Stimulated activated CD4-positive, alpha-beta T cell treated with anti-CD3 and anti-CD28 coated beads, TNF-alpha, amount 100 ng/mL, for 48 hours (primary cell): ENCODE measurements around the gene BCAP31.

Experiments
- DNase-seq, 3 donors: peaks; one replicate each; pipeline ENCODE4 v3.0.0-alpha.2; 2020; ENCODE audit warnings: low read depth in 3 of 3

BCAP31 gene

DNA sequence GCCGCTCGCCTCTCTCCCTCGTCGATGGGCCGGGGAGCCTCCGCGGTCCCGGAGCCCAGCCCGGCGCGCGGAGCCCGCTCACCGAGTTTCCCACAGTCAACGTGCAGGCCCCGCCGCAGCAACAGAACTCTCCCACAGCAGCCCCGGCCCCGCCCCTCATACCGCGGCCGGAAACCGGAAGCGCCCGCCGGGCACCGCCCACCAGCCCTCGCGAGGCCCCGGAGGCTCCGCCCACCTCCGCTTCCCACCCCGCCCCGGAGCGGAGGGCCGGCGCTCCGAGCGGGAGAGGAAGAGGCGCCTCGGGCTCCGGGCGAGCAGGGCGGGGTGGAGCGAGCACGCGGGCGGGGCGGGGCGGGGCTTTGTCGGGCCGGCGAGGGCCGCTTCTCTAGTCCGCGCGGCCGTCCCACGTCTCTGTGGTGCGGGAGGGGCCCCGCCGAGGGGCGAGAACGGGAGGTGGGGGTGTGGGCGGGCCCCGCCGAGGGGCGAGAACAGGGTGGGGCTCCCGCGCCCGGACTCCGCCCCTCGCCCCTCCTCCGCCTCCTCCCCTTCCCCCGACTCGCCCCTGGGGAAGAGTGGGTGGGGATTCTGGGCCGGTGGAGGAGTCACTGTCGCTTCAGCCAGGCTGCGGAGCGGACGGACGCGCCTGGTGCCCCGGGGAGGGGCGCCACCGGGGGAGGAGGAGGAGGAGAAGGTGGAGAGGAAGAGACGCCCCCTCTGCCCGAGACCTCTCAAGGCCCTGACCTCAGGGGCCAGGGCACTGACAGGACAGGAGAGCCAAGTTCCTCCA, at the start of gene BCAP31, which contains the start of gene ABCD1:
BCAP31 (minus strand) TSS at position 136 of the 787 bp plus-strand sequence. CDS start 1,143 bp downstream, outside the sequence.
ABCD1 (plus strand) TSS at position 605 of the 787 bp plus-strand sequence. CDS start 411 bp downstream, outside the sequence.
- DNase-seq, result peak; percentile 70 to 84 (median 78)

DNA sequence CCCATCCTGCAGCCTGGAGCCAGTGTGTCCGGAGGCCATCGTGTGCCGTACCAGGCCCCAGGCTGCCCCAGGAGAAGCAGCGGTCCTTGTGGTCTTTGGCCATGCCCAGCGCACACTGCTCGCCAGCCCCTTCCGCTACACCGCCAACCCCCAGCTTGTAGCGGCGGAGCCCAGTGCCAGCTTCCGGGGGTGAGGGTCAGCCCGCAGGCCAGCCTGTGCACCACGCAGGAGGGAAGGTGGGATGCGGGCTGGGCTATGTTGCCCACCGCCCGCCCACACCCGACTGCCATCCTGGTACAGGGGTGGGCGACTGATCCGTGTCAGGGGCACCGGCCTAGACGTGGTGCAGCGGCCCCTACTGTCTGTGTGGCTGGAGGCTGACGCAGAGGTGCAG, 49.0 kb upstream of the BCAP31 start:
- no peak for DNase-seq

DNA sequence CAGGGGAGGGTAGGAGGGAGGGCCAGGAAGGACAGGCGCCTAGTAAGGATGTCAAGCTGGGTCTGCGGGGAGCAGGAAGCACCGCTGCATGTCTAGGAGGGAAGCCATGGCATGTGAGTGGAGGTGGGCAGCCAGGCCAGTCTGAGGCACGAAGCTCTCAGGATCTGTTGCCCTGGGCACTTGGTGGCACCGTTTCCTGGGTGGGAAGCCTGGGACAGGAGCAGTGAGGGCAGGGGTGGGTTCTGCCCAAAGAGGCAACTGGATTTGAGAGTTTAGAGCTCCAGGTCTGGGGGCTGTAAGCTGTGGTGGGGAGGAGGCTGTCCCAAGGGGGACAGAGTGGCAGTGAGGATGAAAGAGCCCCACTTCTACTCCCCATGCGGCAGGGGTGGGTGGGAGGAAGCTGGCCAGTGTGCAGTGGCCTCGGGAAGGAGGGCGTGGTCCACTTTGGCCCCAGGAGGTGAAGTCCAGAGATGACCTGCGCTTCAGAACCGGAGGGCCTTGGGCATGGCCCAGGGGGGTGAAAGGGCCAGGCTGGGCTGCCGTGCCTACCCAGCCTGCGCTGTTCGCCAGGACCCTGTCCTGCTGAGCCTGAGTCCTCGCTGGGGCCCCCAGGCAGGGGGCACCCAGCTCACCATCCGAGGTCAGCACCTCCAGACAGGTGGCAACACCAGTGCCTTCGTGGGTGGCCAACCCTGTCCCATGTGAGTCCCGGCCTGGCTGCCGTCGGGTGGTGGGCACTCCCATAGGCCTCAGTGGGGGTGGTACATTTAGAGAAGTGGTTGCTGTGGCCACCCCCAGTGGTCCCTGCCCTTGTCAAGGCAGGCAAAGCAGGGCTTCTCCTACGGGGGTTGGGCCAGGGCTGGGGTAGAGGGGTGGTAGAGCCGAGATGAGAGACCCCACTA, 48.4 kb upstream of the BCAP31 start:
- no peak for DNase-seq

DNA sequence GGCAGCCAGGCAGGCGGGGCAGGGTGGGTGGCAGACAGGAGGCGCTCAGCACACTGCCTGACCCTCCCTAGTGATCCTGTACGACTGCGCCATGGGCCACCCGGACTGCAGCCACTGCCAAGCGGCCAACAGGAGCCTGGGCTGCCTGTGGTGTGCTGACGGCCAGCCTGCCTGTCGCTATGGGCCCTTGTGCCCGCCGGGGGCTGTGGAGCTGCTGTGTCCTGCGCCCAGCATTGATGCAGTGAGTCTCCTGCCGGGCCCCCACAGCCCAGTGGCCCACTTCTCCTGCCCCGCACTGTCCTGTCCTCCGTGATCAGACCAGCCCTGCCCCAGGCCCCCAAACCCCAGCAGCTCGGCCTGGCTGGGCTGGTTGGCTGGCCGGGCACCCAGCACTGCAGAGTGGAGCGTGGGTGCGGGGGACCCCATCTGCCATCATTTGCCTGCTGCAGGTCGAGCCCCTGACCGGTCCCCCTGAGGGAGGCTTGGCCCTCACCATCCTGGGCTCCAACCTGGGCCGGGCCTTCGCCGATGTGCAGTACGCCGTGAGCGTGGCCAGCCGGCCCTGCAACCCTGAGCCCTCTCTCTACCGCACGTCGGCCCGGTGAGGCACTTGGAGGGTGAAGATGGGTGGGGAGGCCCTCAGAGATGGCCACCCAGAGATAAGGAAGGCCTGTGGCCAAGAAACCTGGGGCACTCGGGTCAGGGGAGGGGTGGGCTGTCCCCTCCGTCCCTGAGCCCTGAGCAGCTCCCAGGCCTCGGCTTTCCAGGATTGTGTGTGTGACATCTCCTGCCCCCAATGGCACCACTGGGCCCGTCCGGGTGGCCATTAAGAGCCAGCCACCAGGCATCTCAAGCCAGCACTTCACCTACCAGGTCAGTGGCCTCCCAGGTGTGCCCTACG, 47.5 kb upstream of the BCAP31 start:
- no peak for DNase-seq

DNA sequence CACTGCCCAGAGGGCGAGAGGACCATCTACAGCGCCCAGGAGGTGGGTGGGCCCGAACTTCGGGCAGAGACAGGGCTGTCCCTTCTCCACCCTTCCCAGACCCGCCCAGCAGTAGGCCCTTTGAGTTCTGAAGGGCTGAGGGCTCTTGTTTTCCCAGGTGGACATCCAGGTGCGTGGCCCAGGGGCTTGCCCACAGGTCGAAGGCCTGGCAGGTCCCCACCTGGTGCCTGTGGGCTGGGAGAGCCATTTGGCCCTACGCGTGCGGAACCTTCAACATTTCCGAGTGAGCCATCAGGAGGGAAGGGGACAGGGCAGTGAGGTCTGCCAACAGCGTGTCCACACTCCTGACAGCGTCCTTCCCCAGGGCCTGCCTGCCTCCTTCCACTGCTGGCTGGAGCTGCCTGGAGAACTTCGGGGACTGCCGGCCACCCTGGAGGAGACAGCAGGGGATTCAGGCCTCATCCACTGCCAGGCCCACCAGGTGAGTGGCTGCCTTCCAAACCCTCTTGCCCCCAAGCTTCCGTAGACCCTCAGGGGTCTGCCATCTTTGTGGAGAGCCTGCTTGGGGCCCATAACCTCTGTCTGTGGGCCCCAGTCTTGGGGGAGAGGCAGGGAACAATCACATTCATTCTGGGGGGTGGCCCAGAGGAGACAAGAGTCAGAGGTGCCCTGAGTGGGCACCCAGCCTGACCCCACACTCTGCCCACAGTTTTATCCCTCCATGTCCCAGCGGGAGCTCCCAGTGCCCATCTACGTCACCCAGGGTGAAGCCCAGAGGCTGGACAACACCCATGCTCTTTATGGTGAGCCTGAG, 46.6 kb upstream of the BCAP31 start:
- DNase-seq, result no peak

DNA sequence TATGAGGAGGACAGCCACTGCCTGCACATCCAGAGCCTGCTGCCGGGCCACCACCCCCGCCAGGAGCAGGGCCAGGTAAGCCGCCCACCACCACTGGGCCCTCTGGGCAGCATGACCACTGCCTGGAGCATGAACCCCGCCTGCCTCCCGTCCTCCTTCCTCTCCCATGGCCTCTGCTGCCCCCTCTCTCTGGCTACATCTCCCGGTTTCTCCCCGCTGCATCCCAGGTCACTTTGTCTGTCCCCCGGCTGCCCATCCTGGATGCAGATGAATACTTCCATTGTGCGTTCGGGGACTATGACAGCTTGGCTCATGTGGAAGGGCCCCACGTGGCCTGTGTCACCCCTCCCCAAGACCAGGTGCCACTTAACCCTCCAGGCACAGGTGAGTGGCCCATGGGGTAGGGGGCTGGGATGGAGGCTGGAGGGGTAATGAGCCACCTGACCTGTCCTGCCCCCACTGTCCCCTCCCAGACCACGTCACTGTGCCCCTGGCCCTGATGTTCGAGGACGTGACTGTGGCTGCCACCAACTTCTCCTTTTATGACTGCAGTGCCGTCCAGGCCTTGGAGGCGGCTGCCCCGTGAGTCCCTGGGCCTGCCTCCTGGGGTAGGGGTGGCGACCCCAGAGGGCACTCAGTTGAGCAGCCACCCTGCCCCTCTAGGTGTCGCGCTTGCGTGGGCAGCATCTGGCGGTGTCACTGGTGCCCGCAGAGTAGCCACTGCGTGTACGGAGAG, 45.8 kb upstream of the BCAP31 start:
- DNase-seq, result no peak

DNA sequence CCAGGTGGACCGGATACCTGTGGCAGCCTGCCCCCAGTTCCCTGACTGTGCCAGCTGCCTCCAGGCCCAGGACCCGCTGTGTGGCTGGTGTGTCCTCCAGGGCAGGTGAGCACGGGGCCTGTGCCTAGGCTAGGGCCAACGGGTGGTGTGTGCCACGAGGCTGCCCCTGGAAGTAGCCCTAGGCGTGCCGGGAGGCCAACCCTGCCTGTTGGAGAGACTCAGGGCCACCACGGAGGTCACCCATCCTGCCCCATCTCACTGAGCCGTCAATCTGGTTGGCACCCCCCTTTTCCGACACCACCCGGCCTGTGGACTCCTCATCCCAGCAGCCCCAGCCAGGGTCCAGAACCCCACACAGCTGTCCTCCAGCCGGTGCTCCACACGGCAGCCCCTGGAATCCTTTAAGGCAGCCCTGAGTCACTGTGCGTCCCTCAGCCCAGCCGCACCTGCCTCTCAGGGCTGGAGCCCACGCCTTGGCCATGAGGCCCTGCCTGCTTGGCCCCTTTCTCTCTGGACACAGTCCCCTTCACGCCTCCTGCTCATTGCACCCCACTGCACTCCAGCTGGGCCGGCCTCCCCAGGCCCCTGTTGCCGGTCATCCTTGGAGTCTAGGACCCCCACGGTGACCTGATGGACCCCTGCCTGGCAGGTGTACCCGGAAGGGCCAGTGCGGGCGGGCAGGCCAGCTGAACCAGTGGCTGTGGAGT, 45.1 kb upstream of the BCAP31 start:
- DNase-seq, result no peak

DNA sequence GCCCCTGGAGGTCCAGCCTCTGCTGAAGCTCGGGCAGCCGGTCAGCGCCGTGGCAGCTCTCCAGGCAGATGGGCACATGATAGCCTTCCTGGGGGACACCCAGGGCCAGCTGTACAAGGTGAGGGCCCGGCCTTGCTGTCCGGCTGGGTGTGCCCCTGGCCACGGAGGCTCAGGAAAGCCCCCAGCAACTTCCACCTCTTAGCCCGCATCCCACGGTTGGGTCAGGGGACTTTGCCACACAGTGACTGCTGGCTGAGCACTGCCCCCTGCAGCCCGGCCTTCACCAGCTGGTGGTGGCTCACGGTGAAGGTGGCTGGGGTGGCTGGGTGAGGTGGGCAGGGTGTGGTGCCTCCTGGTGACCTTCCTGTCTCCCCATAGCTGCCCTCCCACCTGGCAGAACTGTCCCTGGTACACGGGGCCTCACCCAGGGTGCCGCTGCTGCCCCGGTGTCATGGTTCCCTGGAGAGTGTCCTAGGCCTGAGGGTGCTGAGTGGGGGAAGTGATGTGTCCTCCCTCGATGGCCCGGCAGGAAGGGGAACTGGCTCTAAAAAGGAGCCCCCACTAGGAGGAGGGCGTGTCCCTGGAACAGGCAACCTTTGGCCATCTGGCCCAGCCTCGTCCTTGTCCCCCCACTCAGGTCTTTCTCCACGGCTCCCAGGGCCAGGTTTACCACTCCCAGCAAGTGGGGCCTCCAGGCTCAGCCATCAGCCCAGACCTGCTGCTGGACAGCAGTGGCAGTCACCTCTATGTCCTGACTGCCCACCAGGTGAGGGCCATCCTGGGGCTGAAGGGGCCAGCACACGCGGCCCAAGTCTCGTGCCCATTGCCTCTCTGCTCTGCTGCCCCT, 44.3 kb upstream of the BCAP31 start:
- DNase-seq, result no peak

DNA sequence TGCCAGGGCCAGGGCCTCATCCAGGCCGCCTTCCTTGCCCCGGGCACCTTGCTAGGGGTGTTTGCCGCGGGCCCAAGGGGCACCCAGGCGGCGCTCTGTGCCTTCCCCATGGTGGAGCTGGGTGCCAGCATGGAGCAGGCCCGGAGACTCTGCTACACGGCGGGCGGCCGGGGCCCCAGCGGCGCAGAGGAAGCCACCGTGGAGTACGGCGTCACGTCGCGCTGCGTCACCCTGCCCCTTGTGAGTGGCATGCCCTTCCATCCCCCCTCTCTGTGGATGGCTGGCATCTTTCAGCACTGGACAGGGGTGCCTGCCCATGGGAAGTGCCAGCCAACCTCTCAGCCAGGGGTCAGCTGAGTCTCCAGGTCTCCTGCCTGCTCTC, 43.5 kb upstream of the BCAP31 start:
- DNase-seq, result no peak

DNA sequence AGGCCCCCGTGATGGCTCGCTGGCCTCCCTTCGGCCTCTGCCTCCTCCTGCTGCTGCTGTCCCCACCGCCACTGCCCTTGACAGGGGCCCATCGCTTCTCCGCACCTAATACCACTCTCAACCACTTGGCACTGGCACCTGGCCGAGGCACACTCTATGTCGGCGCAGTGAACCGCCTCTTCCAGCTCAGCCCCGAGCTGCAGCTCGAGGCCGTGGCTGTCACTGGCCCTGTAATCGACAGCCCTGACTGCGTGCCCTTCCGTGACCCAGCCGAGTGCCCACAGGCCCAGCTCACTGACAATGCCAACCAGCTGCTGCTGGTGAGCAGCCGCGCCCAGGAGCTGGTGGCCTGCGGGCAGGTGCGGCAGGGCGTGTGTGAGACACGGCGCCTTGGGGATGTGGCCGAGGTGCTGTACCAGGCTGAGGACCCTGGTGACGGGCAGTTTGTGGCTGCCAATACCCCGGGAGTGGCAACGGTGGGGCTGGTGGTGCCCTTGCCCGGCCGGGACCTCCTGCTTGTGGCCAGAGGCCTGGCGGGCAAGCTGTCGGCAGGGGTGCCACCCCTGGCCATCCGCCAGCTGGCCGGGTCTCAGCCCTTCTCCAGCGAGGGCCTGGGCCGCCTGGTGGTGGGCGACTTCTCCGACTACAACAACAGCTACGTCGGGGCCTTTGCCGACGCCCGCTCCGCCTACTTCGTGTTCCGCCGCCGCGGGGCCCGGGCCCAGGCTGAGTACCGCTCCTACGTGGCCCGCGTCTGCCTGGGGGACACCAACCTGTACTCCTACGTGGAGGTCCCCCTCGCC, 42.9 kb upstream of the BCAP31 start:
- DNase-seq, result no peak

DNA sequence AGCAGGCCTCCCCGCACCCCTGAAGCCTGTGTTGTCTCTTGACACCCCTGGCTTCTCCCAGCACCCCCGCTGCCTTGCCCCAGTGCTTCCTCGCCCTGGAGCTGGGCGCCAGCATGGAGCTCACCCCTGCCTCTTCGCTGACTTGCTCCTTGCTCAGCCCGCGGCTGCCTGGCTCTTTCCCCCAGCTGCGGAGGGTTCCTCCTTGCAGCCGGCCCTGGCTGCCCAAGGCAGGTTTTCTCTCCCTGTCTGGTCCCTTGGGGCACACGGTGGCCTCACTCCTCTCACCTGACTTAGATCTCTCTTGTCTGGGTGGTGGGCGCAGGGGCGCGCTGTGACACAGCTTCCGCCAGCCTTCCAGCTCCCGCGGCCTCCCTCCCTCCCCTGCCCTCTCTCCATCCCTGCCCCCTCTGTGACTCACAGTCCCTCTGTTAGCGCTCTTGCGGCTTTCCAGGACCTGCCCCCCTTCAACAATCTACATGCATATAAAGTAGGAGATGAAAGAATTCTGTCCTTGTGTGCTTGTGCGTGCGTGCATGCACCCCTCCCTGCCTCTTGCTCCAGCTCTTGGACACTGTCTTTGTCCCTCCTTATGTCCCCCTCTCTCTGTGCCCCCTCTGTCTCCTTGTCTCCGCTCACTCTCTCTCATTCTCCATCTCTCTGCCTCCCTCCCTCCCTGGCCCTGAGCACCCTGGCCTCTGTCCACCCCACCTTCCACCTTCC, 42.1 kb upstream of the BCAP31 start:
- DNase-seq, result no peak

DNA sequence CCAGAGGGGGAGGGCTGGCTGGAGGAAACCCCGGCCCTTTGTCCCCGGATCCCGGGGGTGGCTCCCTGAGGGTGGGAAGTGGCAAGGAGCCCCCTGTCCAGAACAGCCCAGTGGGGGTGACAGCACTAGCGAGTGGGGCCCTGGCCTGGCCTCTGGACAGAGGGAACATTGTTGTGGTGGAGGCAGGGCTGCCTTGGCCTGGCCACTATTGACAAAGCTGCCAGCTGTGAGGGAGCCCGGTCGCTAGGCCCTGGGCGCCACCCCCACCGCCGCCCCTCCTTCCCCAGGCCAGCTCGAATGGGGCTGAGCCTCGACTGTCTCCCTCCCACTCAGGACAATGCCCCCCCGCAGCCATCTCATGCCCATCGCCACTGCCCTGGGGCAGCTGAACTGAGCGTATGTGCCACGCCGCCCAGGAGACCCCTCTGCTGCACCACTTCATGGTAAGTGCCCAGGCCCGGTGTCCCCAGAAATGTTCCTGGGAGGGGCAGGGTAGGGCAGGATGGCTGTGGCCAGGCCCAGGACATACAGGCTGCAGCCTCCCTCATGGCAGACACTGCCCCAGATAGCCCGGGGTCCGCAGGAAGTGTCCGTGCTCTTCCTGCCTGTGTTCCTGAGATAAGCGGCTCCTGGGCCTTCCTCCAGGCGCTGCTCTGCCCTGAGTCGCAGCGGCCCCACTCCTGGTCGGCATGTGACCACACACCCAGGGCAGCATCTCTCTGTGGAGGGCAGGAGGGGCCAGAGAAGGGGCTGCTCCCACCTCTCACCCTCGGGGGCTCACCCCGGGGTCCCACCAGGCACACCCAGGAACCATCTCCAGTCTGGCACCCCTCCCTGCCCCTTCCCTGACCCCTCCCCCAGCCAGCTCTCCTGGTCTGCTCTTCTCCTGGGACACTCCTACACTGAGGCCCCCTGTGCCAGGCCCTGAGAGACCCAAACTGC, 41.2 kb upstream of the BCAP31 start:
- no peak for DNase-seq

DNA sequence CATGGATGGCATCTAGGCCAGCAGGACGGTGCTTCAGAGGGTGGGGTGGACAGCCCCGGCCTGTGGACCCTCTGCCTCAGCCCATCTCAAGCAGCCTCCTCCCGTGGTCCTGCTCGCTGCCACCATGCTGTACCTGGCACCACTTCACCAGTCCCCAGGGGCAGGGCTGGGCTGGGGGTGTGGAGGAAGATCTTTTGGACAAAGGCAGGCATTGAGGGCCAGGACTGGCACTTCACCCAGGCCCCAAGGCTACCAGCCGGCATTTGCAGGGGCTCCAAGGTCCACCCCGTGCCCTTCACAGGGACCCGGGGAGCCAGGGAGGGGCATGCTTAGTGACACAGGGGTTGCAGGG, 40.6 kb upstream of the BCAP31 start:
- no peak for DNase-seq

DNA sequence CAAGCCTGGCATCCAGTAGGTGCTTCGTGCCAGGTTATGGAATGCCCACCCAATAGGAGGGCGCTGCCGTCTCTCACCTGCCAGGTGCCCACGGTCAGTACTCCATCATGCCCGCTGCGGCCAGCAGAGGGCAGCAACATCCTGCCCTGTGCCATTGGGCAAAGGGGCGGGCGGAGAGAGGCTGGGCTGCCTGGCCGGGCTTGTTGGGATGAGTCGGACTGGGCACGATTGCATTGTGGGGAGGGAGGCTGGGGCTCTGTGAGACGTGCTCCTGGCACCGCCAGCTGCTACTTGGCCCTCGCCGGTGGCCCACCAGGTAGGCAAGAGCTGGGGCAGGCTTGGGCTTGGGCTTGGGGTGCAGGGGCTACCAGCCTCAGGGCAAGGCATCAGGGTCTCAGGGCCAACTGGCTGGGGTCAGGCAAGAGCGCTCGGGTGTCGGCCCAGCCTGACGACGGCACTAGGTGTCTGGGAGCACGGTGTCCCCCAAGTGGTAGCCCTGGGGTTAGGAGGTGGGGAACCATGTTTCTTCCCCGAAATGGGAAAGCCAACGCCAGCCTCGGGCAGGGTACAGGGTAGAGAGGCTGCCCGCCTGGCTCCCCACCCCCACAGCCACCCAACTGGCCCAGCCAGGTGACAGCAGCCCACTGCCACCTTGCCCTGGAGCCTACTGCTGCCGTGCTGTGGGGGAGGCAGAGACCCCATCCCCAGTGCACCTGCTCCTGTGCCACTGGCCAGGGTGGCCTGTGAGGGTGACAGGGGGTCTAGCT, 40.0 kb upstream of the BCAP31 start, which contains the start of gene PLXNB3:
PLXNB3 (plus strand) TSS at position 261 of the 767 bp plus-strand sequence. CDS start 1,287 bp downstream, outside the sequence.
- peak; percentile 53 to 79 (median 55) for DNase-seq

DNA sequence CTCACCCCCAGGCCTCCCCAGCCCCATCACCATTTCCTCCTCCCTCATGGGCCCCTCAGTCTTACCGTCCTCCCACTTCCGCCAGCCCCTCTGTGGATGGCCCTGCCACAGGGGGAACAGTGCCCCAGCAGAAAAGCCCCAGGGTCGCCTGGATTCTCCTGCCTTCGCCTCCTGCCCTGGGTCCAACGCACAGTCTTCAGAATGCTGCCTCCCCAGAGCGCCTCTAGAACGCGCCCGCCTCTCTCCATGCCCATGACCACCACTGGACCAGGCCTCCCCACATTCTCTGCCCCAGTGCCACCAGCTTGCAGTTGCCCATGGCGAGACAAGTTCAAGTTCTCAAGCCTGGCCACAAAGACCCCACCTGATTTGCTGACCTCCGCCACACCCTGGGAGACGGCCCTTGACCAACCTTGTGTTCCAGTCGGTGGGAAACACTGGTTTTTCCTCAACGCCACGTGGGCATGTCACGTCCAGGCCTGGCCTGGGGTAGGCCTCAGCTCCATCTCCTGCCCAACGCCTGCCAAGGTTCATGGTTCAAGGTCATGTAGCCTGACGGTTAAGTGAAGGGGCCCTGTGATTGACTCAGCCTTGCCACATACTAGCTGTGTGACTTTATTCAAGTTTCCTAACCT, 39.2 kb upstream of the BCAP31 start:
- DNase-seq, result no peak
